ENCODE results near the gene CSF1.

DNA sequence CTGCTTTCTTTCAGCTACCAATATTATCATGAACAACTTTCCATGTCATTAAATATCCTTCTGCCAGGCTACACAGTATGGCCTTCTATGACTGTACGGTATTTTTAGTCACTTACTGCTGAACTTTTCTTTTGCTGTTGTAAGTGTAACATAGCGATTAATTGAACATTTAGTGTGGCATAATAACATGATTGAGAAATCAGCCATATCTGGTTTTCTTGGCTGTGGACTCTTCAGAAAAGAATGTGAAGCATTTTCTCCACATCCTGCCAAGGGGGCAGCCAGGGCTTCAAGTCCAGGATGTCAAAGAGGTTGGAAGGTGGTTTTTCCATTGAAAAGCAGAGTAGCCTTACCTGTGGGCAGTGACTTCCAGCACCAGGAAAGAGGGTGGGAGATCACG is 65.1 kb downstream of the CSF1 start:
- TF ChIP-seq, protein P1, sequence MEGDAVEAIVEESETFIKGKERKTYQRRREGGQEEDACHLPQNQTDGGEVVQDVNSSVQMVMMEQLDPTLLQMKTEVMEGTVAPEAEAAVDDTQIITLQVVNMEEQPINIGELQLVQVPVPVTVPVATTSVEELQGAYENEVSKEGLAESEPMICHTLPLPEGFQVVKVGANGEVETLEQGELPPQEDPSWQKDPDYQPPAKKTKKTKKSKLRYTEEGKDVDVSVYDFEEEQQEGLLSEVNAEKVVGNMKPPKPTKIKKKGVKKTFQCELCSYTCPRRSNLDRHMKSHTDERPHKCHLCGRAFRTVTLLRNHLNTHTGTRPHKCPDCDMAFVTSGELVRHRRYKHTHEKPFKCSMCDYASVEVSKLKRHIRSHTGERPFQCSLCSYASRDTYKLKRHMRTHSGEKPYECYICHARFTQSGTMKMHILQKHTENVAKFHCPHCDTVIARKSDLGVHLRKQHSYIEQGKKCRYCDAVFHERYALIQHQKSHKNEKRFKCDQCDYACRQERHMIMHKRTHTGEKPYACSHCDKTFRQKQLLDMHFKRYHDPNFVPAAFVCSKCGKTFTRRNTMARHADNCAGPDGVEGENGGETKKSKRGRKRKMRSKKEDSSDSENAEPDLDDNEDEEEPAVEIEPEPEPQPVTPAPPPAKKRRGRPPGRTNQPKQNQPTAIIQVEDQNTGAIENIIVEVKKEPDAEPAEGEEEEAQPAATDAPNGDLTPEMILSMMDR (conservative IDR thresholded peaks at IDR 0.05; ENCODE audit: low read depth in 2 of 2): no peak
- TF ChIP-seq CREB1 (CRISPR knock-in tag; IDR thresholded peaks at IDR 0.05; ENCODE audit: low read depth): no peak
- no peak for TF ChIP-seq EZH2 (IDR thresholded peaks at IDR 0.05; ENCODE audit: low read depth, unreplicated experiment)
- no peak for TF ChIP-seq POLR2AphosphoS5 (IDR thresholded peaks at IDR 0.05; ENCODE audit: low read depth)
- TF ChIP-seq EZH2phosphoT487 (IDR thresholded peaks at IDR 0.05; ENCODE audit: unreplicated experiment): no peak
- no peak for TF ChIP-seq REST (IDR thresholded peaks at IDR 0.05; ENCODE audit: unreplicated experiment)
- TF ChIP-seq STAT1 (IDR thresholded peaks at IDR 0.05; ENCODE audit: unreplicated experiment): no peak
- TF ChIP-seq JUNB (IDR thresholded peaks at IDR 0.05; ENCODE audit: unreplicated experiment): no peak
- TF ChIP-seq NANOG (IDR thresholded peaks at IDR 0.05; ENCODE audit: borderline replicate concordance): no peak

Data from GM23338 (cell line).